ENCODE measurements around the gene C16orf46. TPM values are rescaled to one million over a fixed set of nuclear protein-coding genes. Genes with fewer than 3 reads are reported as not detected.
A peak's percentile ranks its signal among the peaks of the same experiment; 100 is the strongest.
"Not testable (repeated sequence)": the region's sequence is repeated elsewhere in the genome, so short reads cannot be mapped to it uniquely, and the experiment has no call there.

C16orf46 gene, protein sequence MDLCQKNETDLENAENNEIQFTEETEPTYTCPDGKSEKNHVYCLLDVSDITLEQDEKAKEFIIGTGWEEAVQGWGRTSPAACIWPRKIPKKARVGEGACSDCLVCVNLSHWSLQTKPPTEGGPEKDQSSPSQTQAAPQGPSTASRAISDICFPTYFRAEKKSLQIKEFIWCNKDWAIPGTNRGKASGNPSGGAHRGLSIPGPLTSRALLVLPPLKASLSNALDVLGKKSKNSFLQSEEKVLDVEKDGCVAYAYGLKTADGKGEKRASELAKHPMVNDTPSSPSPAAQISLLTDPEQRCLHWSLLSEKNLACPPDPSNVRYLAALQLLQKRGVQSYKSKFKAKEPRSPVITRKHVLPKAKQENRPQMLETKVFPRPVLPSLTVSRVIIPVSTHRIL
- not detected for total RNA-seq

DNA sequence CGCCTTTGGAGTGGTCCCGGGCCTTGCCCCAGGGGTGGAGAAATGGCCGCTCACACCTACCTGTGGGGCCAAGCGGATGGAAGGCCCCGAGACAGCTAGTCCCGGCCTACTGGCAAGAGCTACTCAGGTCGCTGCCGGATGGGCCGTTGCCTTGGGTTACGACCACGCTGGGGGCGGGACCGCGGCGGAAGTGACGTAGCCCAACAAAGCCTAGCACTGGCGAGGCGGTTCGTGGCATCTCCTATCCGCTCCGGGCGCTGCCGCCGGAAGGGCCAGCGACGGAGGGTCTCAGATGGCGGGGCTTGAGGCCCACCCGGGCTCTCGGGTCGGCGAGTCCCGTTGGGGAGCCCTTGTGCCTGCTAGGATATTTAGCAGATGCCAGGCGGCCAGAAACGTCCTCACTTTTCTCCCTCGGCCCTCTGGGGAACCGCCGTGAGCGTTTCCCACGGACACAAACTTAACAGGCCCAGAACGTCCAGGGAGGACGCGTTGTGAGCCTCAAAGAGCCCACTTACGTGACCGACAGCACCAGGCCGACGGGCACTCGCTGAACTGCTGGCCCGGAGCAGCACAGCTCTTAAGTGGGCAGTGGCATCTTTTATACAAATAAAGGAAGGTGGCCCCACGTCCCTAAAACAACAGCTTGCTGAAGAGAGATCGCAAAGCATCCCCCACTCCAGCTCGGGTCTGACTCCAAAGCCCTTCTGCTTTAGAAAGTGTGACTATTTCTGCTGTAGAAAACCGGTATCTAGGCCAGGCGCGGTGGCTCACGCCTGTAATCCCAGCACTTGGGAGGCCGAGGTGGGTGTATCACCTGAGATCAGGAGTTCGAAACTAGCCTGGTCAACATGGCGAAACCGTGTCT is at the start of gene C16orf46:
TSS of gene C16orf46 (minus strand) at position 163 of the 865 bp plus-strand sequence. CDS start 13,283 bp downstream, outside the sequence.
- Histone ChIP-seq H3K27me3 (ENCODE audit: insufficient read depth, low read length) (no peaks in the 10 kb centered on the region), H3K4me3 (ENCODE audit: low read length) (peak within 1 kb of the TSS; percentile 74), H3K9me3 (ENCODE audit: low read depth, low read length) (no peaks in the 10 kb centered on the region), H3K4me1 (ENCODE audit: insufficient read depth, low read length) (peaks cover 11% of the 10 kb centered on the region)

DNA sequence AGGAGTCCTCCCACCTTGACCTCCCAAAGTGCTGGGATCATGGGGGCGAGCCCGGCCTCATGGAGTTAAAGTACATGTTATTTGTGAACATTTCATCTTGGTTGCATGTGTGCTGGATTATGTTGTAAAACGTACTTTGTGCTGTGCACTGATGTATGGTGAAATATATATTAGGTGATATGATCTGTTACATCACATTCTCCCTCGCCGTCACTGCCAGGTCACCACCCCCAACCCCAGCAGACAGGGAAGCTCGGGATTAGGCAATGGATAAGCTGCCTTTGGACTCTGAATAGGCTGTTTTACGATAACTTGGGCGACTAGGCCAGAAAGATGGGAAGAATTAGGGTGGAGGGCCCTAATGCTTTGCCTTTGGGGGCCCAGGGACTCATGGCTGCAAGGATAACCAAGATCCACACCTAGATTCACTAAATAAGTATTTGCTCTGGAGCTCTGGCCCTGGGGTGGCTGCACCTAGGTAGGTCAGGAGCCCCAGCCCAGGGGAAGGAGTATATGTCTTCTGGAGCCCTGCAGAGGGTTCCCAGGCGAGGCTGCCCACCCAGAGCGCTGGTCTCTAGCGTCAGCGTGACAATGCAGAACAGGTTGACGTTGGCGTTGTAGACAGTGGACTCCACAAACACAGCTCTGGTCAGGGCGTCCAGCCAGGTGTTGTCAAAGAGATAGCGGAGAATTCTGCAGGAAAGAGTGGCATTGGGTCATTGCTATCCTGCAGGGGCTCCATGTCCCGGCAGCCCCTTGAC is 46.2 kb upstream of the C16orf46 start:
- no peaks in the 10 kb centered on the region for H3K9me3 ChIP-seq (ENCODE audit: low read depth, low read length)
- H3K4me1 ChIP-seq (ENCODE audit: insufficient read depth, low read length): no peaks in the 10 kb centered on the region
- no peaks in the 10 kb centered on the region for H3K27me3 ChIP-seq (ENCODE audit: insufficient read depth, low read length)
- no peak overlapping the region for H3K4me3 ChIP-seq (ENCODE audit: low read length)

DNA sequence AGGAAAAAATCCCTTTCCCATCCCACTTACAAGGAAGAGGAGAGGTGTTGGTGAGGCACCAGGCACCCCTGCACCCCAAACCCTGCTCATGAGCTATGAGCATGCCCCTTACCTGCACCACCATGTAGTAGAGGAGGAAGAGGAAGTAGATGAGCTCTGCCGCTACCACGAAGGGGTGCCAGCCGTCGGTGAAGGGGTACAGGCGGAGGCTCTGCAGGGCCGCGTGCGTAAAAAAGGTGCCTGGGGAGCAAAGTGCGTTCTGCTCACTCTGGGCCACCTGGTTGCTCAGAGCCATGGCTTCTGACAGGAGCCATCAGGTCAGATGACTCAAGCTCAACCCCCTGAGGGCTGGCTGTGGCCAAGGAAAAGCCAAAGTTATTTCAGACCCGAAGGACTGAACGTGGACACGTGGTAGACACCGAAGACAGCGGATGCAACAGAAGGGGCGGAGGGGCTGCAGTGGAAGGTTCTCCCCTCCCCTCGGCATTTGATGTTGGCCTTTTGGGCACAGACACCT is 44.5 kb upstream of the C16orf46 start:
- no peaks in the 10 kb centered on the region for H3K9me3 ChIP-seq (ENCODE audit: low read depth, low read length)
- no peaks in the 10 kb centered on the region for H3K4me1 ChIP-seq (ENCODE audit: insufficient read depth, low read length)
- H3K4me3 ChIP-seq (ENCODE audit: low read length): no peak overlapping the region
- H3K27me3 ChIP-seq (ENCODE audit: insufficient read depth, low read length): no peaks in the 10 kb centered on the region

DNA sequence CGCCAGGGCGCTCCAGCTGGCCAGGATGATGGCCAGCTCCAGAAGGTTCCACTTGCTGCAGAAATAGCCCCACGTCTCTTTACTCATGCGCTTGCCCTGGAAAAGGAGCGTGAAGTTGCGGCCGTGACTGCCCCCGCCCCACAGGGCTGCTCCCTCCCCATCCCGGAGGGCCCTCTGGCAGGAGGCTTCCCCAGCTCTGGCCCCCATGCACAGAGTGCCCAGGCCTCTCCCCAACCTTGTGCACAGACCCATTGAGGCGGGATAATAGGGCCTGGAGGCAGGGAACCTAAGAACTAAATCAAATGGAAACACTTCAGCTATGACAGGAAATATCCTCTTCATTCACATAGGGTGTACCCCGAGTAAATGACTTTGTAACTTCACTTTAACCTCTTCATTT is 40.4 kb upstream of the C16orf46 start:
- Histone ChIP-seq H3K4me3 (ENCODE audit: low read length) (no peak overlapping the region), H3K27me3 (ENCODE audit: insufficient read depth, low read length) (no peaks in the 10 kb centered on the region), H3K9me3 (ENCODE audit: low read depth, low read length) (no peaks in the 10 kb centered on the region), H3K4me1 (ENCODE audit: insufficient read depth, low read length) (no peaks in the 10 kb centered on the region)

DNA sequence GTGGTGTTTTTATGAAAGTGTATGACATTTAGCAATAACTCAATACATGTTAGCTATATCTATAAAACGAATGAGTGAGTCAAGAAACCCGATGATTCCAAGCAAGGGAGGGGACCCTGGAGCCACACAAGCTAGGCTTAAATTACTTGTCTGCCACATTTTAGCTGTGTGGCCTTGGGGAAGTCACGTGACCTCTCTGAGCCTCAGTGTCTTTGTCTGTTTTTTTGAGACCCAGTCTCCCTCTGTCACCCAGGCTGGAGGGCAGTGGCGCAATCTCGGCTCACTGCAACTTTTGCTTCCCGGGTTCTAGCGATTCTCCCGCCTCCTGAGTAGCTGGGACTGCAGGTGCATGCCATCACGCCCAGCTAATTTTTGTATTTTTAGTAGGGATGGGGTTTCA is 39.2 kb upstream of the C16orf46 start:
- H3K9me3 ChIP-seq (ENCODE audit: low read depth, low read length): no peaks in the 10 kb centered on the region
- H3K4me1 ChIP-seq (ENCODE audit: insufficient read depth, low read length): no peaks in the 10 kb centered on the region
- H3K4me3 ChIP-seq (ENCODE audit: low read length): no peak overlapping the region
- H3K27me3 ChIP-seq (ENCODE audit: insufficient read depth, low read length): no peaks in the 10 kb centered on the region

DNA sequence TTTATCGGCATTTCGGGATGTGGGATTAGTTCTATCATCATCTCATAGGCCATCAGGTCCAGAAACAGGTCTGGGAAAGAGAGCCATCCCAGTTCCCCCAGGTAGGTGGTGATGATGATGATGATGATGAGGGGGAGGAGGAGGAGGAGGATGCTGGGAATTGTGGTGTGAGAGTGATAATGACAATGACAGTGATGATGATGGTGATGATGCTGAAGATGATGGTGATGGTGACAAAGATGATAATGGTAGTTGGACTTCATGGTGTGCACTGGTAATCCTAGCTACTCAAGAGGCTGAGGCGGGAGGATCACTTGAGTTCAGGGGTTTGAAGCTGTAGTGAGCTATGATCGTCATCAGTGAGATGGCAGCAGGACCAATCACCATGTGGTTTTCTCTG is 35.4 kb upstream of the C16orf46 start:
- Histone ChIP-seq H3K9me3 (ENCODE audit: low read depth, low read length) (no peaks in the 10 kb centered on the region), H3K4me3 (ENCODE audit: low read length) (no peak overlapping the region), H3K27me3 (ENCODE audit: insufficient read depth, low read length) (no peaks in the 10 kb centered on the region), H3K4me1 (ENCODE audit: insufficient read depth, low read length) (no peaks in the 10 kb centered on the region)

- H3K27me3 ChIP-seq (ENCODE audit: insufficient read depth, low read length); H3K4me3 ChIP-seq (ENCODE audit: low read length); H3K9me3 ChIP-seq (ENCODE audit: low read depth, low read length); H3K4me1 ChIP-seq (ENCODE audit: insufficient read depth, low read length): not testable (repeated sequence)
Observed at GRCh38 chr16:81109274-81109673, 32.2 kb upstream of the C16orf46 start.

- Histone ChIP-seq H3K27me3 (ENCODE audit: insufficient read depth, low read length) (no peaks in the 10 kb centered on the region), H3K4me1 (ENCODE audit: insufficient read depth, low read length) (no peaks in the 10 kb centered on the region), H3K9me3 (ENCODE audit: low read depth, low read length) (no peaks in the 10 kb centered on the region), H3K4me3 (ENCODE audit: low read length) (no peak overlapping the region)
Observed at GRCh38 chr16:81107511-81107910, 30.5 kb upstream of the C16orf46 start.

GRCh38 chr16:81106826-81107503 is 29.9 kb upstream of the C16orf46 start:
- Histone ChIP-seq H3K4me3 (ENCODE audit: low read length) (no peak overlapping the region), H3K4me1 (ENCODE audit: insufficient read depth, low read length) (no peaks in the 10 kb centered on the region), H3K27me3 (ENCODE audit: insufficient read depth, low read length) (no peaks in the 10 kb centered on the region), H3K9me3 (ENCODE audit: low read depth, low read length) (no peaks in the 10 kb centered on the region)

DNA sequence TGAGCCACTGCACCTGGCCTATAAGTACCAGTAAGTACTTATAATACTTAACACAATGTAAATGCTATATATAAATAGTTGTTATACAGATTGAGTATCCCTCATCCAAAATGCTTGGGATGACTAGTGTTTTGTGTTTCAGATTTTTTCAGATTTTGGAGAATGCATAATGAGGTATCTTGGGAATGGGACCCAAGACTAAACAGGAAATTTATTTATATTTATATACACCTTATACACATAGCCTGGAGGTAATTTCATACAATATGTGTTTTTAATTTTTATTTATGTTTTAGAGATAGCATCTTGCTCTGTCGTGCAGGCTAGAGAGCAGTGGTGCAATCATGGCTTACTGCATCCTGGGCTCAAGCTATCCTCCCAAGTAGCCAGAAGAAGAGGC is 28.9 kb upstream of the C16orf46 start:
- no peak overlapping the region for H3K4me3 ChIP-seq (ENCODE audit: low read length)
- H3K4me1 ChIP-seq (ENCODE audit: insufficient read depth, low read length): no peaks in the 10 kb centered on the region
- H3K27me3 ChIP-seq (ENCODE audit: insufficient read depth, low read length): no peaks in the 10 kb centered on the region
- no peaks in the 10 kb centered on the region for H3K9me3 ChIP-seq (ENCODE audit: low read depth, low read length)

DNA sequence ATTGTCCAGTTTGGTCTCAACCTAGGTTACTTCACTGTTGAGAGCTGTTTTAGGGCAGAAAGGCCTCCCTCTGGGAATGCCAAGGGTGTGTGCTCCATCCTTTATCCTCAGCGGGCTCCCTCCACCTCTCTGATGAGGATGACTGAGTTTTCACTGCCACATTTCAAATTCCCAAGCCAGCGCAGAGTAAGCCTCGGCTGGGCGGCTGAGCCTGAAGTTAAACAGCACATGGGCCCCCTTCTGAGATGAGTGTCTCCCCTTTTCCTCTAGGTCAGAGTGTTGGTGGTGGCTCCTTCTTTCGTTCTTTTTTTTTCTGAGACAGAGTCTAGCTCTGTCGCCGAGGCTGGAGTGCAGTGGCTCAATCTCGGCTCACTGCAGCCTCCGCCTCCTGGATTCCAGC is 24.7 kb upstream of the C16orf46 start:
- peaks cover 5% of the 10 kb centered on the region for H3K4me1 ChIP-seq (ENCODE audit: insufficient read depth, low read length)
- H3K4me3 ChIP-seq (ENCODE audit: low read length): no peak overlapping the region
- H3K9me3 ChIP-seq (ENCODE audit: low read depth, low read length): no peaks in the 10 kb centered on the region

GRCh38 chr16:81099958-81100357 is 22.9 kb upstream of the C16orf46 start:
- Histone ChIP-seq H3K9me3 (ENCODE audit: low read depth, low read length) (no peaks in the 10 kb centered on the region), H3K4me3 (ENCODE audit: low read length) (no peak overlapping the region), H3K4me1 (ENCODE audit: insufficient read depth, low read length) (peaks cover 8% of the 10 kb centered on the region), H3K27me3 (ENCODE audit: insufficient read depth, low read length) (no peaks in the 10 kb centered on the region)

More for the DNA sequence above, 24.7 kb upstream of the C16orf46 start:
- no peaks in the 10 kb centered on the region for H3K27me3 ChIP-seq (ENCODE audit: insufficient read depth, low read length)

GRCh38 chr16:81097230-81097629 is 20.2 kb upstream of the C16orf46 start:
- no peaks in the 10 kb centered on the region for H3K9me3 ChIP-seq (ENCODE audit: low read depth, low read length)
- H3K4me3 ChIP-seq (ENCODE audit: low read length): no peak overlapping the region
- peaks cover 8% of the 10 kb centered on the region for H3K4me1 ChIP-seq (ENCODE audit: insufficient read depth, low read length)
- H3K27me3 ChIP-seq (ENCODE audit: insufficient read depth, low read length): no peaks in the 10 kb centered on the region

DNA sequence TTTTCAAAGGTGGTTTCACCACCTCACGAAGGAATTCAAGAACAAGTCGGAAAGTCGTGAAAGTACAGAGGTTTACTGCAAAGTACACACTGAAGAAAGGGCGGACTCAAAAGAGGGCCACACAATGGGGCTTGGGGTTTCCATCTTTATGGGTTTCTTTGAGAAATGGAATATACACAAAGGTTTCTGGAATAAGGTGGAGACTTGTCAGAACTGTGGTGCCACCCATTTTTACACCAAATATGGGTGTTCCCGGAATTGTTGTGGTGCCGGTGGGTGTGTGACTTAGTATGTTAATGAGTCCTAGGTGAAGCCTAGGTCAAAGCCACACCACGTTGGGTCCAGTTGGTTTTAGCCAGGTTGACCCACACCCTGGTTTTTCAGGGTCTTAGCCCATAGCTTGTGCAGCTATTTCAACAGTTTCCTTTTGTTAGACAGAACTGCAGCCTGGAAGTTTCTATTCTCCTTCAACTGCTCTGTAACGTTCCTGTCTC is 19.7 kb upstream of the C16orf46 start:
- Histone ChIP-seq H3K27me3 (ENCODE audit: insufficient read depth, low read length) (no peaks in the 10 kb centered on the region), H3K4me3 (ENCODE audit: low read length) (peak overlapping the region; percentile 59), H3K4me1 (ENCODE audit: insufficient read depth, low read length) (peaks cover 8% of the 10 kb centered on the region), H3K9me3 (ENCODE audit: low read depth, low read length) (no peaks in the 10 kb centered on the region)
